Measurements from ENCODE around the gene MUC5B. TPM values are rescaled to one million over a fixed set of nuclear protein-coding genes. Genes with fewer than 3 reads are reported as not detected.

MUC5B gene
- total and polyA plus RNA-seq, 2 of the 13 experiments (the other 11 are each of a cell fraction or from before 2014, with no cell fraction given) = 0.01 TPM; not detected in 1

GRCh38 chr11:1232883-1233321, 10.0 kb downstream of the MUC5B start:
- in situ Hi-C loops (cut with HindIII; ENCODE audit: extremely low pct_ligation_motif_present, low pct_unique_long_range_greater_than_20kb) (no loop called here), intact Hi-C loops (cut with micrococcal nuclease; ENCODE audit: unreplicated experiment) (loop anchor here (1.0 kb wide), 1 partner anchor 30 kb away; no protein-coding TSS in a partner anchor)
- no peak for ATAC-seq
- no peak overlapping the region for H3K4me3 ChIP-seq (replicated peaks in 1 of 3; ENCODE audit: insufficient read depth in 1 of 3, low read depth in 2 of 3, low read length in 3 of 3)
- no peak overlapping the region for H3K27ac ChIP-seq (ENCODE audit: extremely low read length, insufficient read depth, low read length)
- H3K9me3 ChIP-seq (ENCODE audit: low read length) = no peaks in the 10 kb centered on the region
- H3K36me3 ChIP-seq (replicated peaks in 1 of 2; ENCODE audit: control insufficient read depth in 1 of 2, insufficient read depth in 2 of 2, low read length in 2 of 2) = no peaks in the 10 kb centered on the region
- H3K4me2 ChIP-seq (ENCODE audit: low read depth, low read length) = no peak overlapping the region
- TF ChIP-seq CREB1 (IDR thresholded peaks at IDR 0.05) (peak; percentile 6; the same call in 1 of the 2 replicates), CREB1 (CRISPR knock-in tag; IDR thresholded peaks at IDR 0.05) (no peak), ZNF557 (CRISPR knock-in tag; IDR thresholded peaks at IDR 0.05) (no peak), HMGXB3 (CRISPR knock-in tag; IDR thresholded peaks at IDR 0.05; ENCODE audit: borderline replicate concordance) (no peak), MXI1 (IDR thresholded peaks at IDR 0.05; ENCODE audit: borderline replicate concordance, low read depth, low read length) (no peak)
- no peak overlapping the region for H2AFZ ChIP-seq (ENCODE audit: low read length)
- no peak overlapping the region for H3K9ac ChIP-seq (ENCODE audit: insufficient read depth, low read depth, low read length)
- H3K79me2 ChIP-seq (ENCODE audit: insufficient read depth, low read length) = no peaks in the 10 kb centered on the region
- FAIRE-seq = no peak
- DNase-seq (ENCODE audit: low spot score) = no peak
- H4K20me1 ChIP-seq (ENCODE audit: insufficient read depth, low read length) = no peaks in the 10 kb centered on the region
- CTCF ChIA-PET (ENCODE audit: low intra/inter-chr PET ratio, low total read pairs) = interaction anchor here (1.2 kb wide), 1 partner anchor 30 kb away, joined by 4 read pairs; no protein-coding TSS in a partner anchor
- POLR2A ChIA-PET = no interaction called here
- no peaks in the 10 kb centered on the region for H3K4me1 ChIP-seq (ENCODE audit: insufficient read depth, low read length)
- BruUV-seq (replicated peaks) = no TSS peak
- 61% methylated on average over 15 of the region's 30 CpGs for WGBS (ENCODE audit: low lambda C conversion rate)
- peaks cover 2% of the 10 kb centered on the region in 2 experiments; a peak in 3 of 5 replicates for H3K27me3 ChIP-seq (ENCODE audit: control insufficient read depth in 1 of 2, insufficient read depth in 2 of 2, low read length in 2 of 2)

All from HepG2 (cell line).